ENCODE measurements around the gene ARL13B.
"Not testable (repeated sequence)": the region's sequence is repeated elsewhere in the genome, so short reads cannot be mapped to it uniquely, and the experiment has no call there.

The ARL13B gene

DNA sequence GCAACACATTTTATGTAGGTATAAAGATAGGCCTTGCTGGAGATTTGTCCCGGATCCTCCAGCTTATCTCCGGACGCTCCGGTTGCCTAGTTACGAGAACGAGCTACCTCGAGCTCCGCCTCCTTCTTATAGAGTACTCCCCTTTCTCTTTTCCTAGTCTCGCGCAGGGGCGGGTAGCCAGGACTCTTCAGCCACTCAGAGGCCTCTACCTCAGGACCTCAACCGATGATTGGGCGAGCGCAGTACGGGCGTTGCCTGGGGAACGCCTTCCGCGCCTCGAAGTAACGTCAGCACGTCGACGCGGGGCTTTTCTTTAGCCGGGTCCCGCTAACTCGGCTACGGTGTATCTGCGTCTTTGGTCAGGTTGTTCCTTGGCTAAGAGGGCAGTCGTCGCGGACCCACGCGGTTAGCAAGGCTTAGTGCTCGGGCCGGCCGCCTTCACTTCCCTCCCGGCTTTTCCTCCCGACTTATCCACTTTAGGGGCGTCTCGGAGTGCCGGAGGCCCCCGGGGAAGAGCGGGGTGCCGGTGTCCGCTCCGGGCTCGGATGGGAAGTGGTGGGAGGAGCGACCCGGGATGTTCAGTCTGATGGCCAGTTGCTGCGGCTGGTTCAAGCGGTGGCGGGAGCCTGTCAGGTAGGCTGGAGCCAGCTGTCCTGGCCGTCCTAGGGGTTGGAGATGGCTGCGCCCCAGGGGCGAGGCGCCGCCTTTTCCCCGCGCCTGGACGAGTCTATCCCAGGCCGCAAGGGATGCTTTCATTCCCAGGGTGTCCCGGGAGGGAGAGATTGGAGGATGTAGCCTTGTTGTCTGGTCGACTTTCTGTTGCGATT is at the start of gene ARL13B:
ARL13B (plus strand) TSS at position 306 of the 827 bp plus-strand sequence; CDS start at position 575, 269 bp downstream.
- no peak for TF ChIP-seq JUND (IDR thresholded peaks at IDR 0.05; ENCODE audit: low read depth)
- peak; percentile 97 to 98 for DNase-seq (ENCODE audit: low read depth in 1 of 2, low spot score in 1 of 2)
- in situ Hi-C loops (cut with HindIII; ENCODE audit: low pct_unique_long_range_greater_than_20kb, low sequenced_read_pairs) = no loop called here

GRCh38 chr3:93931597-93932229 is 48.2 kb upstream of the ARL13B start:
- in situ Hi-C loops (cut with HindIII; ENCODE audit: low pct_unique_long_range_greater_than_20kb, low sequenced_read_pairs) = no loop called here
- no peak for TF ChIP-seq JUND (IDR thresholded peaks at IDR 0.05; ENCODE audit: low read depth)

GRCh38 chr3:93934366-93935046 is 45.4 kb upstream of the ARL13B start:
- in situ Hi-C loops (cut with HindIII; ENCODE audit: low pct_unique_long_range_greater_than_20kb, low sequenced_read_pairs) = no loop called here
- no peak for TF ChIP-seq JUND (IDR thresholded peaks at IDR 0.05; ENCODE audit: low read depth)
- no peak for DNase-seq (ENCODE audit: low read depth in 1 of 2, low spot score in 1 of 2)

More at GRCh38 chr3:93931597-93932229, 48.2 kb upstream of the ARL13B start:
- no peak for DNase-seq (ENCODE audit: low read depth in 1 of 2, low spot score in 1 of 2)

- no peak for DNase-seq (ENCODE audit: low read depth in 1 of 2, low spot score in 1 of 2)
- TF ChIP-seq JUND (IDR thresholded peaks at IDR 0.05; ENCODE audit: low read depth) = no peak
- in situ Hi-C loops (cut with HindIII; ENCODE audit: low pct_unique_long_range_greater_than_20kb, low sequenced_read_pairs) = no loop called here
Measured at GRCh38 chr3:93936549-93936948, 43.4 kb upstream of the ARL13B start.

- DNase-seq (ENCODE audit: low read depth in 1 of 2, low spot score in 1 of 2); in situ Hi-C loops (cut with HindIII; ENCODE audit: low pct_unique_long_range_greater_than_20kb, low sequenced_read_pairs): not testable (repeated sequence)
Measured at GRCh38 chr3:93937485-93937884, 42.5 kb upstream of the ARL13B start.

DNA sequence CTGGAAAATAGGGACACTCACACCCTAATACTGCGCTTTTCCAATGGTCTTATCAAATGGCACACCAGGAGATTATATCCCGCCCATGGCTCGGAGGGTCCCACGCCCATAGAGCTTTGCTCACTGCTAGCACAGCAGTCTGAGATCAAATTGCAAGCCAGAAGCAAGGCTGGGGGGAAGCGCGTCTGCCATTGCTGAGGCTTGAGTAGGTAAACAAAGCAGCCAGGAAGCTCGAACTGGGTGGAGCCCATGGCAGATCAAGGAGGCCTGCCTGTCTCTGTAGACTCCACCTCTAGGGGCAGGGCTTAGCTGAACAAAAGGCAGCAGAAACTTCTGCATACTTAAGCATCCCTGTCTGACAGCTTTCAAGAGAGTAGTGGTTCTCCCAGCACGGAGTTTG is 30.0 kb upstream of the ARL13B start:
- peak in 1 of 2 experiments; percentile 73 for DNase-seq (ENCODE audit: low read depth in 1 of 2, low spot score in 1 of 2)
- in situ Hi-C loops (cut with HindIII; ENCODE audit: low pct_unique_long_range_greater_than_20kb, low sequenced_read_pairs) = not testable (repeated sequence)

GRCh38 chr3:93961026-93961425 is 18.9 kb upstream of the ARL13B start:
- no peak for DNase-seq (ENCODE audit: low read depth in 1 of 2, low spot score in 1 of 2)
- in situ Hi-C loops (cut with HindIII; ENCODE audit: low pct_unique_long_range_greater_than_20kb, low sequenced_read_pairs) = no loop called here
- TF ChIP-seq JUND (IDR thresholded peaks at IDR 0.05; ENCODE audit: low read depth) = no peak

- no peak for DNase-seq (ENCODE audit: low read depth in 1 of 2, low spot score in 1 of 2)
- in situ Hi-C loops (cut with HindIII; ENCODE audit: low pct_unique_long_range_greater_than_20kb, low sequenced_read_pairs) = no loop called here
- no peak for TF ChIP-seq JUND (IDR thresholded peaks at IDR 0.05; ENCODE audit: low read depth)
Measured at GRCh38 chr3:93961489-93961888, 18.5 kb upstream of the ARL13B start.

- no peak for TF ChIP-seq JUND (IDR thresholded peaks at IDR 0.05; ENCODE audit: low read depth)
- in situ Hi-C loops (cut with HindIII; ENCODE audit: low pct_unique_long_range_greater_than_20kb, low sequenced_read_pairs) = no loop called here
- DNase-seq (ENCODE audit: low read depth in 1 of 2, low spot score in 1 of 2) = no peak
Measured at GRCh38 chr3:93962798-93963197, 17.2 kb upstream of the ARL13B start.

- in situ Hi-C loops (cut with HindIII; ENCODE audit: low pct_unique_long_range_greater_than_20kb, low sequenced_read_pairs); DNase-seq (ENCODE audit: low read depth in 1 of 2, low spot score in 1 of 2): not testable (repeated sequence)
Measured at GRCh38 chr3:93965106-93965505, 14.8 kb upstream of the ARL13B start.

GRCh38 chr3:93969443-93969842 is 10.5 kb upstream of the ARL13B start:
- no peak for TF ChIP-seq JUND (IDR thresholded peaks at IDR 0.05; ENCODE audit: low read depth)
- peak in 1 of 2 experiments; percentile 41 for DNase-seq (ENCODE audit: low read depth in 1 of 2, low spot score in 1 of 2)
- in situ Hi-C loops (cut with HindIII; ENCODE audit: low pct_unique_long_range_greater_than_20kb, low sequenced_read_pairs) = no loop called here

GRCh38 chr3:93969997-93970396 is 10.0 kb upstream of the ARL13B start:
- no peak for TF ChIP-seq JUND (IDR thresholded peaks at IDR 0.05; ENCODE audit: low read depth)
- in situ Hi-C loops (cut with HindIII; ENCODE audit: low pct_unique_long_range_greater_than_20kb, low sequenced_read_pairs) = no loop called here
- no peak for DNase-seq (ENCODE audit: low read depth in 1 of 2, low spot score in 1 of 2)
